GM21528 (cell line): ENCODE measurements around the gene GIPC1.

Source experiments
- ATAC-seq: cut with Tn5 transposase; IDR thresholded peaks from one replicate; pipeline ENCODE4 v1.9.1; 2021; ENCODE audit warnings: mild to moderate bottlenecking, moderate library complexity; ENCODE audit not compliant: unreplicated experiment, low FRiP score

The GIPC1 gene

GRCh38 chr19:14495672-14496028, 277 bp downstream of the GIPC1 start:
- peak; percentile 18 for ATAC-seq

- ATAC-seq, result no peak
Measured at GRCh38 chr19:14494910-14495671, 836 bp downstream of the GIPC1 start.

- no peak for ATAC-seq
Measured at GRCh38 chr19:14494411-14494810, 1.5 kb downstream of the GIPC1 start.

GRCh38 chr19:14492756-14493337, 3.1 kb downstream of the GIPC1 start:
- no peak for ATAC-seq

DNA sequence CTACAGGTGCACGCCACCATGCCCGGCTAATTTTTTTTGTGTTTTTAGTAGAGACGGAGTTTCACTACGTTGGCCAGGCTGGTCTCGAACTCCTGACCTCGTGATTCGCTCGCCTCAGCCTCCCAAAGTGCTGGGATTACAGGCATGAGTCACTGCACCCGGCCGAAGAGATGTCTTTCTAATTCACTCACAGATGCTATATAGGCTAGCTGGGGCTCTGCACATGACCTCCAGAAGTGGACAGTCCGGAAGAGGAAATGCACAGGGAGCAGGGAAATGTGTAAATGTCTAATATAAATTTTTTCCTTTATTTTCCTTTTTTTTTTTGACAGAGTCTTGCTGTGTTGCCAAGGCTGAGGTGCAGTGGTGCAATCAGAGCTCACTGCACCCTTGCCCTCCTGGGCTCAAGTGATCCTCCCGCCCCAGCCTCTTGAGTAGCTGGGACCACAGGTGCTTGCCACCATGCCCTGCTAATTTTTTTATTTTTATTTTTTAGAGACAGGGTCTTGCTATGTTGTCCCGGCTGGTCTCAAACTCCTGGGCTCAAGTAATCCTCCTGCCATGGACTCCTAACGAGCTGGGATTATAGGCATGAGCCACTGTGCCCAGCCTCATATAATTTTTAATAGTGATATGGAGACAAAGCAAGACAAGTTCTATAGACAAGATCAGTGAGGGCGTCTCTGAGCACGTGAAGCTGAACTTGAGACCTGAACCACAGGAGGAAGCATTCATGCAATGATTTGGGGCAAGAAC, 8.4 kb downstream of the GIPC1 start:
- no peak for ATAC-seq

GRCh38 chr19:14482172-14482941, 13.6 kb downstream of the GIPC1 start:
- no peak for ATAC-seq

DNA sequence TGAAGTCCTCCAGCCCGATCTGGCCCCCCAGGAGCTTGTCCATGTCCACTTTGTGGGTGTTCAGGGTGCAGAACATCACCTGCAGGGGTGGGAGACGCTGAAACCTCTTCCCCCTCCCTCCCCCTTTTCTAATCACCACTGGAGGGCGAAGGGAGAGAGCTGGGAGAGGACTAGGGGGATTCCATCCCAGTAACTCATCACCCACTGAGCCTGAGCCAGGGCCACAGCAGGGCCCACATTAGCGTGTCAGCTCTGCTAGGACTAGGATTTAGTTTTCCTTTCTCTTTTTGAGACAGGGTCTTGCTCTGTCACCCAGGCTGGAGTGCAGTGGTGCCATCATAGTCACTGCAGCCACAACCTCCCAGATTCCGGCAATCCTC, 15.2 kb downstream of the GIPC1 start:
- no peak for ATAC-seq

DNA sequence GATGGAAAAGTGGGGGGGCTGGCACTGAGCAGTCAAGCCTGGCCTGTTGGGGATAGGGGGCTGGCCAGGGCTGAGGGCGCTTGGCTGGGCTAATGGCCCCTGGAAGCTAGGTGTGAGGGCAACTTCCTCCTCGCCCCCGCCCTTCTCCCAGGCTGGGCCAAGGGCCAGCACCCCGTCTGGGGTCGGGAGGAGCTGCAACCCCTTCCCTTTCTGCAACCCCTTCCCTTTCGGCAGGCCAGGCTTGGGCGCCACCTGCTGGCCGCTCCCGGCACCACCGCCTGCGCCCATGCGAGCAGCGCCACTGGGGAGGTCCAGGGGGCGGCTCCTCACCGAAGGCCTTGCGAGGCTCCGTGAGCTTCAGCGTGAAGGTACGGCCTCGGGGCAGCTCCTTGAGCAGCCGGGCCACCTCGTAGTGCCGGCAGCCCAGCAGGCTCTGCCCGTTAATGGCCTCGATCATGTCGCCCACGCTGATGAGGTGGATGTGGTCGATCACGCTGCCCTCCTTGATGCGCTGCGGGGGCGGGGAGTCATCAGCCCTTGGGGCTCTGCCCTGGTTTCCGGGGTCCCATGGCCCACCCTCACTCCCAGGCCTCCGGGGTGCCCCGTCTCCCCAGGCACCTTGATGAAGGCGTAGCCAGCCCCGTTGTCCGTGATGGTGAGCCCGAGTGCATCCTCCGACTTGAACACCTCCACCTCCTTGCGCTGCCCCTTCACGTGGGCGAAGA, 15.8 kb downstream of the GIPC1 start:
- ATAC-seq, result no peak

DNA sequence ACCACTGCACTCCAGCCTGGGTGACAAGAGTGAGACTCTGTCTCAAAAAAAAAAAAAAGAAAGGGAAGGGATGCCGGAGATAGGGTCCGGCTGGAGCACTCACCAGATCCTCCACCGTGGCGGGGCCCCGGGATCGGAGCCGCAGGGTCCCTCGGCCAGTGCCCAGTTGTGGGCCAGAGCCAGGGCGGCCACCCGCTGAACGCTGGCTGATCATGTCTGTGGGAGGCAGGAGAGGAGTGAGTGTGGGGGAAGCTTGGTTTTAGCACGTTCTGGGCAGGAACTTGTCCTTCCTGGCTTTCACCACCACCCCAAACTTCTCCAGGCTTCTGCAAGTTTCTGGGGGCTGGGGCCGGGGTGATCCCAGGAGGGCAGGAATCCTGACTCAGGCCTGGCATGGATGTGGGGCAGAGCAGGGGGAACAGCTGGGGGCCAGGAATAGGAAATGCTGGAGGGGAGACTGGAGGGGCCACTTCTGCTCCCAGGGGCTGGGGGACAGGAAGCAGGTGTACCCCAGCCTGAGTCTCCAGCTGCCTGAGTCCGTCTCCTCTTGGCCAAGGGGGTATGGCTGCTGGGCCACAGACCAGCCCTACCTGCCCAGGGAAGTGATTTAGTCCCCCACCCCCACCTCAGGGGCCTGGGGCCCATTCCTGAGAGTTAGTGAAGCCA, 16.5 kb downstream of the GIPC1 start:
- no peak for ATAC-seq

- no peak for ATAC-seq
Measured at GRCh38 chr19:14478113-14478545, 17.8 kb downstream of the GIPC1 start.

DNA sequence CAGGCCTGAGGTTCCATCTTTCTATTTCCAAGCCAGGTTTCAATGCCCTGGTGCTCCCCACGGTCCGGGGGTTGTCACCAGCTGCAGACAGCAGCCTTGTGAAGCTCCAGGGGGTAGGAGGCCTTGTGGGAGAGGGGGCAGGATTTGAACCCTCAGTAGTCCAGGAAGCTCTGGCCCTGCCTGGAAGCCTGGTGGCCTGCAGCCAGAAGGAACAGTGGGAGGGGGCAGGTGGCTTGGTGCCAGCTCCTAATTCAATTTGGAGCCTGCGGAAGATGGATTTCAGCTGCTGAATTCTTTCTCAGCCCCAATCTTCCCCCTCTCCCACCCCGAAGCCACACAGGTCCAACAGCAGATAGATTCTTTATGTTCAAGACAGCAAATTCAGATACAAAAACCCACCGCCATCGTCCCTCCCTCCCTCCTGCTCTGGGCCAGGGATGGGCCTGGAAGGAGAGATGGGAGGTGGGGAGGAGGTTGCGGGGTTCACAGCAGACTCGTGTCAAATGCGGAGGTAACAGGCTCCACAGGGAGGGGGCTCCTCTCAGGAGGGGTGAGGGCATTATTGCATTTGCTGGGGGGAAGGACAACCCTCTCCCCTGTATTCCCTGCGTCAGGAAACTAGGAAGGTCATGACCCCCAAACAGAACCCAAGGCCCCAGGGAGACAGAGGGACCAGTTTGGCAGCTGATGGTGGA, 18.4 kb downstream of the GIPC1 start:
- ATAC-seq, result no peak

DNA sequence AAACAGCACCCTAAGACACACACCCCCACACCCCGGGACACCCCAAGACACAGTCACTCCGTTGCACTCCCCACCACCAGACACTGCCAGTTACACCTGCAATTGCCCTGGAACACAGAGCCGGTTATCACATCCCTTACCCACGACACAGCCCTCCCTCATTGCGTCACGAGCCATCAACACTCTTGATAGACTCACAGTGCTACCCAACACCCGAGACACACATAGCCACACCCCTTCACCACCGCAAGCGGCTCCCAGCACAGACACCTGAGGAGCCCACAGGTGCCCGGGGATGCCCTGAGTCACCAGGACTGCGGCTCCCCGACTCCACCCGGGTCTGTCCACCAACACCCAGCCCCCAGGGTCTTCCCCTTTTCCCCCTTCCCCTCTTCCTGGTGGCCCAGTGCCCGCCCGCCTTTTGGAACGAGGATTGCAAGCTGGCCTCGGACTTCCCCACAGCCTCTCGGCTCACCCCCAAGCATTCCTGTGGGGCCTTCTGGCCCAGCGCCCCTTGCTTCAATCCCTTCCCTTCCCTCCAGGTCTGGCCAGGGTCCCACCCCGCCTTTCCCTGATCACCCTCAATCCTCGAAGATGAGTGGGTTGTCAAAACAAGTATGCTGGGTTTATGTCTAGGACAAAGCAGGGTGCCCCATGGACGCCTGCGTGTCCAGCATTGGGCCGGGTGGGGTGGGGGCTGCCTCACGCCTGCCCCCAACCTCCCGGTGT, 19.1 kb downstream of the GIPC1 start:
- no peak for ATAC-seq

DNA sequence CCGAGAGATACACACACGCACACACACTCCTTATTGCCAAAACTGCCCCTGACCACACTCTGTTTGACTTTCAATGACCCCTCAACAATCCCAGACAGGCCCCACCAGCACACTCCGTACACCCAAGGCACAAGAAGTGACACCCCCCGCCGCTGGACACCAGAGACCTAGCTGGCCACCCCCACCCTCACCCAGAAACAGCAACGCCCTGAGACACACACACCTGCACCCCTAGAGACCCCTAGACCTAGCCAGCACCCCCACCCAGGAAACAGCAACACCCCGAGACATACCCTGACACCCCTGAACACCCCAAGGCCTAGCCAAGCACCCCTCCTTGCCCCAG, 19.6 kb downstream of the GIPC1 start:
- no peak for ATAC-seq

DNA sequence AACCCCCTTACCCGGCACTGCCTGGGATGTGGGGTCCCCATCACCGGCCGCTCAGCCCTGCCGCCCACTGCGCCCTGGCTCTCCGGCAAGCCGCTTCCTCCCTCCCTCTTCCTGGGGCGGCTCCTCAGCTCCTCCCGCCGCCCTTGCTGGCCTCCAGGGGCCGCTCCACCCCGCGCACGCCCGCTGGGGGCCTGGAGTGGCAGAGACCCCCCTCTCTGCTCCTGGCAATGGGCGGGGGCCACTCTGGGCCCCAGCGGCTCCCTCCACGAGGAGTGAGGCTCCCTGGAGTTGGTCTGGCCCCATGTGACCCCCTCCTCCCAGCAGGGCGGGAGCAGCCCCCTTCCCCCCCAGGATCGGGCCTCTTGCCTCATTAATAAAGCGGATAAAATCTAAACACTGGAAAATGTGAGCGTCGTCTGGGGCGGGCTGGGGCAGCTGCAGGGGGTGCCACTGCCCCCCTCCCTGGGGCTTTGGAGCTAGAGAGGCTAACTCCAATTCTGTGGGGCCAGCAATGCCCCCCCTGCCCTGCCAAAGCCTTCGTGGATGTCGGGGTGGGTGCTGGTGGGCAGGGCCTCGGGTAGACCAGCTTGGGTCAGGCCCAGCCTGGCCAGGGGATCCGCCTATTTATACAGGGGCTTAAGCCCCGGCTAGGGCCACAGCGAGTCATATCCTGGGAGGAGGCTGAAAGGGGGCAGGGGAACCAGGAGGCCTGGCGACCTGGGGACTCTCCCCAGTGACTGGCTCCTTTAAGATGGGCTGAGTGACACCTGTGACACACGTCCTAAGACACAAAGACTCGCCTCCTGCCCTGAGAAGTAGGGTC, 20.5 kb downstream of the GIPC1 start, which contains the start of gene PTGER1:
TSS of gene PTGER1 (minus strand) at position 104 of the 823 bp plus-strand sequence. CDS start 1,034 bp downstream, outside the sequence.
- no peak for ATAC-seq

- no peak for ATAC-seq
Measured at GRCh38 chr19:14474827-14475226, 21.1 kb downstream of the GIPC1 start.

DNA sequence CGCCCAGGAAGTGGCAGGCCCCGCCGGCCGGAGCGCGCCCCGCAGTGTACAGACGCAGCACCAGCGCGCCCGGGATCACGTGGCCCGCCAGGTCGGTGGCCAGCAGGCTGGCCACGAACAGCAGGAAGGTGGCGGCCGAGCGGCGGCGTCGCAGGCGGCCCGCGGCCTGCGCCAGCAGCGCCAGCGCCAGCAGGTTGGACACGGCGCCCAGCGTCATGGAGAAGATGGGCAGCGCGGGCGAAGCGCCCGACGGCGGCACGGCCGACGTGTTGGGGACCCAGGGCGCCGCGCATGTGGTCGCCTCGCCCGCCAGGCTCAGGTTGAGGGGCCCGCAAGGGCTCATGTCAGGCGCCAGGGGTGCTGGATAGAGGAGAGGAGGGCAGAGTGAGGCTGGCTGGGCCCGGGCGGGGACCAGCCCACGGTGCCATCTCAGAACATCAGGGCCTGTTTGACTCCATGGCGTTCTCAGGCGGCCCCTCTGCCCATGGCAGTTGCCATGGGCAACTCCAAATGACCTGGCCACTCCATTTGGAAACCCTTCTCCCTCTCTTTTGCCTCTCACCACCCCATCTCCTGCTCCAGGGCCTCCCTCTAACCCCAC, 21.8 kb downstream of the GIPC1 start:
- no peak for ATAC-seq
